GM12872 (cell line): ENCODE measurements around the gene IL5RA.

Experiments used
- CTCF ChIP-seq: IDR thresholded peaks from 3 replicates; pipeline ENCODE4 v1.5.1; 2011; ENCODE audit warnings: low read depth, mild to moderate bottlenecking, low read length, moderate library complexity; ENCODE audit not compliant: insufficient read depth

Gene IL5RA

GRCh38 chr3:3071136-3071535 lies 39.0 kb downstream of the IL5RA start:
- TF ChIP-seq CTCF: no peak

GRCh38 chr3:3069723-3070122 lies 40.5 kb downstream of the IL5RA start:
- TF ChIP-seq CTCF: no peak

GRCh38 chr3:3068358-3068881 lies 41.8 kb downstream of the IL5RA start:
- TF ChIP-seq CTCF: no peak

GRCh38 chr3:3066910-3067309 lies 43.3 kb downstream of the IL5RA start:
- no peak for TF ChIP-seq CTCF

- TF ChIP-seq CTCF: no peak
Measured at GRCh38 chr3:3066378-3066777, 43.8 kb downstream of the IL5RA start.

- TF ChIP-seq CTCF: no peak
Measured at GRCh38 chr3:3065876-3066275, 44.3 kb downstream of the IL5RA start.

GRCh38 chr3:3064297-3064696 lies 45.9 kb downstream of the IL5RA start:
- TF ChIP-seq CTCF: no peak
